ENCODE measurements around the gene TSPAN32.

TSPAN32 gene

GRCh38 chr11:2367266-2368160 is 65.7 kb downstream of the TSPAN32 start:
- no peak for DNase-seq
